Gastrocnemius medialis (tissue), 4 donors: Measurements from ENCODE around the gene CEP112.

Experiments used
- CTCF ChIP-seq, 5 experiments: fragments of 450-650 bp in 3 of 5; fragments of 200-600 bp in 2 of 5; sonication (generic) in 2 of 5; IDR thresholded peaks in 4 of 5; conservative IDR thresholded peaks in 1 of 5; 1 replicate in 4 of 5; 2 replicates in 1 of 5; pipeline ENCODE4 v1.5.1; 2016 to 2019; ENCODE audit warnings: antibody characterized with exemption in 5 of 5, mild to moderate bottlenecking in 3 of 5, moderate library complexity in 3 of 5
- POLR2A ChIP-seq, 2 donors: fragments of 450-650 bp; IDR thresholded peaks; one replicate each; pipeline ENCODE4 v1.6.1; 2017; ENCODE audit warnings: antibody characterized with exemption in 2 of 2, mild to moderate bottlenecking in 2 of 2, moderate library complexity in 2 of 2

- TF ChIP-seq CTCF (IDR thresholded peaks at IDR 0.05 in 4 of 5, conservative IDR thresholded peaks at IDR 0.05 in 1 of 5) = no peak
- no peak for TF ChIP-seq POLR2A (IDR thresholded peaks at IDR 0.05)
Observed at GRCh38 chr17:65941356-65941899, 250.5 kb downstream of the CEP112 start.
